SU-DHL-6 (cell line): ENCODE results near the gene REPS2.

Experiments
- CTCF ChIP-seq: fragments of 200-600 bp; sonication (generic); IDR thresholded peaks from one replicate; pipeline ENCODE4 v1.5.1; 2017; ENCODE audit warnings: antibody characterized with exemption, mild to moderate bottlenecking, low read length, moderate library complexity; ENCODE audit not compliant: insufficient read depth, poor library complexity, severe bottlenecking
- EZH2phosphoT487 ChIP-seq: fragments of 200-600 bp; sonication (generic), shearing (Covaris generic); conservative IDR thresholded peaks from 2 replicates; pipeline ENCODE4 v1.6.1; 2018; ENCODE audit warnings: mild to moderate bottlenecking, antibody characterized with exemption, low read length, moderate library complexity, mixed read lengths

DNA sequence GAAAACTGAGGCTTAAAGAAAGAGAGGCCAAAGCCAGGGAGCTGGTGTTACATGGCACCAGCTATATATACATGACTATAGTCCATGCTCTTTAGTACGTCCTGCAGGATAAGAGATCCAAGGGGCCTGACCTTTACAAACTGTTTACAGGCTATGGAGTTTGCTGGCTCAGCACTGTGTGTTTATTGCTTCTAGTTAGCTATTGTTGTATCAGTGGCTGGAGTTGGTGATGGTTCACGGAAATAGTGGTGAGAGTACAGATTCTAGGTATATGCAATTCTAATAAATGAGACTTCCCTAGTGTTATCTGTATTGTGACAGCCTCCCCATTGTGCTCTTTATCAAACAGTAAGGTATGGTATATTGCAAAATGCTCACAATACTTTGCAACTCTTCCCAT, 46.5 kb downstream of the REPS2 start:
- TF ChIP-seq CTCF = no peak
- no peak for TF ChIP-seq EZH2phosphoT487
